B cell (primary cell): ENCODE data around the gene ITFG2. TPM values are rescaled to one million over a fixed set of nuclear protein-coding genes. Genes with fewer than 3 reads are reported as not detected.

Source experiments
- ATAC-seq: fragments of 200-7000 bp; cut with Tn5 transposase; one replicate; pipeline ENCODE4 v1.10.0; 2021; ENCODE audit warnings: low read depth, mild to moderate bottlenecking, moderate number of reproducible peaks, moderate library complexity
- CTCF ChIA-PET: fragments of 350-600 bp; sonication (Branson Sonifier 250); formaldehyde crosslinking; loops from one replicate; lab custom pipeline; 2021; ENCODE audit warnings: antibody characterized with exemption, inconsistent platforms; lab: Charles Lee
- POLR2A ChIA-PET: fragments of 350-600 bp; sonication (Branson Sonifier 250); formaldehyde crosslinking; loops from one replicate; lab custom pipeline; 2021; ENCODE audit warnings: antibody characterized with exemption; lab: Charles Lee
- DNase-seq: peaks from one replicate; pipeline ENCODE4 v3.0.0; 2013
- H2AFZ ChIP-seq: 2 replicates; pipeline ENCODE4 v1.6.1; 2012; ENCODE audit warnings: mild to moderate bottlenecking, low read depth, low read length; ENCODE audit not compliant: insufficient read depth, poor library complexity, severe bottlenecking
- H3K27ac ChIP-seq, 2 donors: 1 replicate in 1 of 2; 2 replicates in 1 of 2; pipeline ENCODE4 v1.5.1; 2012 to 2013; ENCODE audit warnings: low read length in 2 of 2, mild to moderate bottlenecking in 2 of 2, moderate library complexity in 1 of 2
- H3K27me3 ChIP-seq, 4 experiments: fragments of 200-600 bp in 1 of 4; sonication (generic) in 1 of 4; replicated peaks in 1 of 4; 1 replicate in 2 of 4; 2 replicates in 2 of 4; pipeline versions ENCODE4 v1.6.1 to v1.7.0; 2013 to 2016; ENCODE audit warnings: low read length in 3 of 4, mild to moderate bottlenecking in 2 of 4, mixed read lengths in 1 of 4, moderate library complexity in 1 of 4; ENCODE audit not compliant: insufficient read depth in 4 of 4, control insufficient read depth in 3 of 4; ENCODE audit errors: control extremely low read depth in 1 of 4
- H3K36me3 ChIP-seq, 2 experiments: replicated peaks in 1 of 2; 1 replicate in 1 of 2; 2 replicates in 1 of 2; pipeline versions ENCODE4 v1.6.1 to v1.7.1; 2013; ENCODE audit warnings: low read length in 1 of 2; ENCODE audit not compliant: insufficient read depth in 2 of 2, control insufficient read depth in 1 of 2; ENCODE audit errors: control extremely low read depth in 1 of 2, extremely low read depth in 1 of 2
- H3K4me1 ChIP-seq, 2 donors: fragments of 200-600 bp in 1 of 2; sonication (generic) in 1 of 2; 1 replicate in 1 of 2; 2 replicates in 1 of 2; pipeline versions ENCODE4 v1.5.1 to v1.6.1; 2013 to 2017; ENCODE audit warnings: low read length in 2 of 2; ENCODE audit not compliant: control insufficient read depth in 2 of 2, insufficient read depth in 2 of 2
- H3K4me2 ChIP-seq: replicated peaks from 2 replicates; pipeline ENCODE3; 2012; ENCODE audit warnings: mild to moderate bottlenecking, low read depth, low read length; ENCODE audit not compliant: poor library complexity, severe bottlenecking
- H3K4me3 ChIP-seq, 5 experiments: fragments of 200-600 bp in 1 of 5; sonication (generic) in 1 of 5; 1 replicate in 3 of 5; 2 replicates in 2 of 5; pipeline versions ENCODE4 v1.5.1 to v1.7.0; 2011 to 2016; ENCODE audit warnings: low read length in 4 of 5, mild to moderate bottlenecking in 4 of 5, low read depth in 2 of 5, control low read depth in 1 of 5, moderate library complexity in 1 of 5; ENCODE audit not compliant: insufficient read depth in 1 of 5; ENCODE audit errors: control extremely low read depth in 1 of 5, extremely low read depth in 1 of 5
- H3K79me2 ChIP-seq: fragments of 200-600 bp; sonication (generic); one replicate; pipeline ENCODE4 v1.6.0; 2016; ENCODE audit warnings: low read length; ENCODE audit not compliant: control insufficient read depth, insufficient read depth
- H3K9ac ChIP-seq: fragments of 200-600 bp; sonication (generic); 2 replicates; pipeline ENCODE4 v1.6.1; 2017; ENCODE audit warnings: mild to moderate bottlenecking, low read length, moderate library complexity
- H3K9me3 ChIP-seq, 3 donors: one replicate each; pipeline versions ENCODE4 v1.6.1 to v1.7.1; 2013; ENCODE audit warnings: low read length in 2 of 3; ENCODE audit not compliant: control insufficient read depth in 2 of 3, insufficient read depth in 1 of 3; ENCODE audit errors: control extremely low read depth in 1 of 3
- H4K20me1 ChIP-seq: 2 replicates; pipeline ENCODE4 v1.6.0; 2012; ENCODE audit warnings: mild to moderate bottlenecking, low read length; ENCODE audit not compliant: insufficient read depth, control insufficient read depth, poor library complexity, severe bottlenecking
- H3K27ac Mint-ChIP-seq: one replicate; pipeline ENCODE4 v1.8.0; 2021; ENCODE audit warnings: mixed read lengths
- H3K27me3 Mint-ChIP-seq: one replicate; pipeline ENCODE4 v1.8.0; 2021; ENCODE audit warnings: mixed read lengths
- H3K4me1 Mint-ChIP-seq: one replicate; pipeline ENCODE4 v1.8.0; 2021; ENCODE audit warnings: mixed read lengths
- H3K4me3 Mint-ChIP-seq: one replicate; pipeline ENCODE4 v1.8.0; 2021; ENCODE audit warnings: mixed read lengths
- H3K9me3 Mint-ChIP-seq: one replicate; pipeline ENCODE4 v1.8.0; 2022; ENCODE audit warnings: mixed read lengths; ENCODE audit not compliant: insufficient read depth
- CTCF ChIP-seq: fragments of 200-600 bp; IDR thresholded peaks from one replicate; pipeline ENCODE4 v1.8.0; 2022; ENCODE audit warnings: antibody characterized with exemption, mild to moderate bottlenecking
- EZH2 ChIP-seq: IDR thresholded peaks from 2 replicates; pipeline ENCODE4 v1.6.1; 2012; ENCODE audit warnings: borderline replicate concordance, low read depth, mild to moderate bottlenecking, moderate library complexity, low read length; ENCODE audit not compliant: insufficient read depth, poor library complexity, severe bottlenecking
- WGBS: methylation state at CpG from one replicate; pipeline ENCODE4 v1.1.5; 2013; ENCODE audit warnings: missing lambda C conversion rate; ENCODE audit not compliant: insufficient coverage; 5-methylcytosine and 5-hydroxymethylcytosine counted together
- intact Hi-C: fragments of 100-400 bp; cut with micrococcal nuclease; formaldehyde crosslinking; loops from one replicate; pipeline ENCODE4 v1.10.0; 2022
- polyA plus RNA-seq: library from polyadenylated mRNA; depleted of rRNA; stranded (reverse); fragments of >200 nt; gene quantifications from 2 replicates; pipeline ENCODE4 v1.2.3, GENCODE V29; 2012
- total RNA-seq, 2 donors: library from RNA; stranded (reverse); fragments of 120-200 nt in 1 of 2; gene quantifications; 1 replicate in 1 of 2; 2 replicates in 1 of 2; pipeline versions ENCODE4 v1.2.3 to v1.2.4, GENCODE V29; 2013 to 2022

The ITFG2 gene
- total and polyA plus RNA-seq, 2 donors (not counting 1 experiment from before 2014, with no cell fraction given) = 88.2 to 137 TPM

- Histone ChIP-seq H2AFZ (no peak overlapping the region), H3K4me2 (no peak overlapping the region), H3K9me3 (no peaks in the 10 kb centered on the region), H3K9ac (no peak overlapping the region), H3K79me2 (peaks cover 23% of the 10 kb centered on the region), H4K20me1 (peaks cover 21% of the 10 kb centered on the region), H3K27ac (no peak overlapping the region), H3K4me3 (no peak overlapping the region), H3K27me3 (no peaks in the 10 kb centered on the region), H3K36me3 (peaks cover 0 to 8% of the 10 kb centered on the region in 2 experiments), H3K4me1 (peaks cover 12 to 21% of the 10 kb centered on the region in 2 donors)
- 76% methylated on average over 22 of the region's 25 CpGs for WGBS
- DNase-seq = no peak
- POLR2A ChIA-PET = interaction anchor here (0.6 to 1.1 kb wide), 2 partner anchors 18 to 961 kb away, joined by 4 to 6 read pairs; no protein-coding TSS in a partner anchor
- Mint-ChIP-seq H3K27ac (peak overlapping the region; percentile 15), H3K27me3 (no peaks in the 10 kb centered on the region), H3K4me1 (peaks cover 23% of the 10 kb centered on the region), H3K4me3 (peak overlapping the region; percentile 66), H3K9me3 (no peaks in the 10 kb centered on the region)
- no peak for ATAC-seq
- CTCF ChIA-PET = interaction anchor here (0.8 to 1.4 kb wide), 4 partner anchors 8 to 23 kb away, joined by 3 to 5 read pairs (median 3); partner anchors contain the start of gene ITFG2
- intact Hi-C loops = loop anchor here (10.0 kb wide), 2 partner anchors 788 to 1082 kb away; partner anchors contain the start of genes DCP1B and PARP11
- TF ChIP-seq CTCF (no peak), EZH2 (no peak)
Observed at GRCh38 chr12:2792671-2793500, 19.6 kb upstream of the ITFG2 start.
